Sigmoid colon (tissue), 4 donors: Measurements from ENCODE around the gene JMJD1C.

Source experiments
- CTCF ChIP-seq, 4 experiments: fragments of 450-650 bp in 3 of 4; fragments of 200-600 bp in 1 of 4; IDR thresholded peaks; one replicate each; pipeline ENCODE4 v1.5.1; 2016 to 2019; ENCODE audit warnings: antibody characterized with exemption in 4 of 4, mild to moderate bottlenecking in 3 of 4, moderate library complexity in 2 of 4
- EP300 ChIP-seq, 4 donors: sonication (generic); formaldehyde crosslinking; IDR thresholded peaks; one replicate each; pipeline ENCODE4 v1.6.1; 2017; ENCODE audit warnings: antibody characterized with exemption in 4 of 4
- POLR2AphosphoS5 ChIP-seq, 4 donors: sonication (generic); formaldehyde crosslinking; IDR thresholded peaks; one replicate each; pipeline ENCODE4 v1.6.1; 2017; ENCODE audit warnings: antibody characterized with exemption in 4 of 4

- TF ChIP-seq CTCF (IDR thresholded peaks at IDR 0.05), result no peak
- no peak for TF ChIP-seq EP300 (IDR thresholded peaks at IDR 0.05)
- no peak for TF ChIP-seq POLR2AphosphoS5 (IDR thresholded peaks at IDR 0.05)
Observed at GRCh38 chr10:63297941-63298340, 167.8 kb downstream of the JMJD1C start.
